HEK293 (cell line): ENCODE measurements around the gene DKK3.

ENCODE experiments used
- CTCF ChIA-PET: fragments of 350-600 bp; formaldehyde crosslinking; extraction: SDS; loops from one replicate; lab custom pipeline; 2021; ENCODE audit warnings: antibody characterized with exemption; lab: Yijun Ruan, JAX
- POLR2A ChIA-PET: fragments of 300-600 bp; formaldehyde crosslinking; extraction: SDS; loops from one replicate; lab custom pipeline; 2020; ENCODE audit warnings: antibody characterized with exemption, inconsistent platforms; lab: Yijun Ruan, JAX
- H3K27ac ChIP-seq: fragments of 200-500 bp; sonication (Bioruptor generic); 2 replicates; pipeline ENCODE4 v1.5.1; 2014; ENCODE audit warnings: low read depth, low read length, control low read depth, inconsistent platforms; ENCODE audit errors: extremely low read depth
- H3K36me3 ChIP-seq, 2 experiments: fragments of 200-500 bp in 1 of 2; sonication (Bioruptor generic) in 1 of 2; 1 replicate in 1 of 2; 2 replicates in 1 of 2; pipeline ENCODE4 v1.5.1; 2014 to 2017; ENCODE audit warnings: inconsistent platforms in 2 of 2, low read length in 2 of 2; ENCODE audit not compliant: control insufficient read depth in 2 of 2, insufficient read depth in 1 of 2
- H3K4me1 ChIP-seq: fragments of 200-500 bp; sonication (Bioruptor generic); 2 replicates; pipeline ENCODE4 v1.5.1; 2014; ENCODE audit warnings: mild to moderate bottlenecking, low read length, inconsistent platforms; ENCODE audit not compliant: control insufficient read depth, insufficient read depth
- H3K4me3 ChIP-seq: 2 replicates; pipeline ENCODE4 v1.5.1; 2011; ENCODE audit warnings: low read depth, mild to moderate bottlenecking, control low read depth, low read length, moderate library complexity
- H3K9me3 ChIP-seq: fragments of 200-500 bp; sonication (Bioruptor generic); 2 replicates; pipeline ENCODE4 v1.5.1; 2014; ENCODE audit warnings: low read depth, low read length, inconsistent platforms; ENCODE audit not compliant: control insufficient read depth, insufficient read depth
- AEBP2 ChIP-seq: fragments of 450-650 bp; formaldehyde crosslinking; IDR thresholded peaks from 2 replicates; pipeline ENCODE4 v1.5.1; 2016; ENCODE audit warnings: missing biosample characterization, missing genetic modification characterization, borderline replicate concordance
- FEZF1 ChIP-seq: fragments of 450-650 bp; formaldehyde crosslinking; IDR thresholded peaks from 2 replicates; pipeline ENCODE4 v1.5.1; 2016; ENCODE audit warnings: missing biosample characterization, missing genetic modification characterization
- PATZ1 ChIP-seq: fragments of 450-650 bp; formaldehyde crosslinking; IDR thresholded peaks from 2 replicates; pipeline ENCODE4 v1.5.1; 2016; ENCODE audit warnings: missing biosample characterization, missing genetic modification characterization
- RBAK ChIP-seq: fragments of 450-650 bp; formaldehyde crosslinking; IDR thresholded peaks from 2 replicates; pipeline ENCODE4 v1.5.1; 2016; ENCODE audit warnings: missing biosample characterization, missing genetic modification characterization
- TSHZ1 ChIP-seq: fragments of 450-650 bp; formaldehyde crosslinking; IDR thresholded peaks from 2 replicates; pipeline ENCODE4 v1.5.1; 2016; ENCODE audit warnings: missing biosample characterization, missing genetic modification characterization, borderline replicate concordance
- YY1 ChIP-seq: fragments of 450-650 bp; formaldehyde crosslinking; IDR thresholded peaks from 2 replicates; pipeline ENCODE4 v1.5.1; 2018; ENCODE audit warnings: missing biosample characterization, missing genetic modification characterization
- ZBTB44 ChIP-seq: fragments of 450-650 bp; IDR thresholded peaks from 2 replicates; pipeline ENCODE4 v1.5.1; 2018; ENCODE audit warnings: missing biosample characterization, mild to moderate bottlenecking, missing genetic modification characterization
- ZEB2 ChIP-seq: fragments of 450-650 bp; formaldehyde crosslinking; IDR thresholded peaks from 2 replicates; pipeline ENCODE4 v1.5.1; 2016; ENCODE audit warnings: missing biosample characterization, missing genetic modification characterization
- ZIC2 ChIP-seq: fragments of 450-650 bp; formaldehyde crosslinking; IDR thresholded peaks from 2 replicates; pipeline ENCODE4 v1.5.1; 2016; ENCODE audit warnings: missing biosample characterization, missing genetic modification characterization
- ZNF138 ChIP-seq: fragments of 450-650 bp; formaldehyde crosslinking; IDR thresholded peaks from 2 replicates; pipeline ENCODE4 v1.5.1; 2016; ENCODE audit warnings: missing biosample characterization, missing genetic modification characterization, borderline replicate concordance
- ZNF211 ChIP-seq: fragments of 450-650 bp; formaldehyde crosslinking; IDR thresholded peaks from 2 replicates; pipeline ENCODE4 v1.5.1; 2016; ENCODE audit warnings: low read depth, missing biosample characterization, missing genetic modification characterization
- ZNF341 ChIP-seq: fragments of 450-650 bp; formaldehyde crosslinking; IDR thresholded peaks from 2 replicates; pipeline ENCODE4; 2016; ENCODE audit warnings: low read depth, missing biosample characterization, missing genetic modification characterization
- ZNF391 ChIP-seq: fragments of 450-650 bp; formaldehyde crosslinking; IDR thresholded peaks from 2 replicates; pipeline ENCODE4 v1.5.1; 2016; ENCODE audit warnings: low read depth, missing biosample characterization, missing genetic modification characterization, borderline replicate concordance
- ZNF394 ChIP-seq: fragments of 450-650 bp; formaldehyde crosslinking; IDR thresholded peaks from 2 replicates; pipeline ENCODE4 v1.5.1; 2016; ENCODE audit warnings: missing biosample characterization, missing genetic modification characterization, mild to moderate bottlenecking, moderate library complexity, borderline replicate concordance
- ZNF521 ChIP-seq: fragments of 450-650 bp; formaldehyde crosslinking; IDR thresholded peaks from 2 replicates; pipeline ENCODE4 v1.5.1; 2017; ENCODE audit warnings: missing biosample characterization, mild to moderate bottlenecking, missing genetic modification characterization
- ZNF530 ChIP-seq: fragments of 450-650 bp; formaldehyde crosslinking; IDR thresholded peaks from 2 replicates; pipeline ENCODE4 v1.5.1; 2016; ENCODE audit warnings: low read depth, missing biosample characterization, missing genetic modification characterization
- ZNF639 ChIP-seq: fragments of 450-650 bp; formaldehyde crosslinking; IDR thresholded peaks from 2 replicates; pipeline ENCODE4 v1.5.1; 2016; ENCODE audit warnings: missing biosample characterization, missing genetic modification characterization

DKK3 gene

GRCh38 chr11:12051287-12051662 is 42.8 kb upstream of the DKK3 start:
- no peak overlapping the region for H3K4me3 ChIP-seq
- no peaks in the 10 kb centered on the region for H3K4me1 ChIP-seq
- H3K36me3 ChIP-seq, result no peaks in the 10 kb centered on the region
- H3K9me3 ChIP-seq, result no peaks in the 10 kb centered on the region
- POLR2A ChIA-PET, result interaction anchor here (0.6 kb wide), 1 partner anchor 222 kb away, joined by 6 read pairs; no protein-coding TSS in a partner anchor
- TF ChIP-seq ZNF394 (tag by site-specific recombination) (no peak), ZEB2 (tag by site-specific recombination) (no peak), RBAK (tag by site-specific recombination) (no peak), ZNF211 (tag by site-specific recombination) (no peak), ZBTB44 (no peak), PATZ1 (tag by site-specific recombination) (no peak), TSHZ1 (tag by site-specific recombination) (no peak)
- no peak overlapping the region for H3K27ac ChIP-seq
- CTCF ChIA-PET, result interaction anchor here (0.6 to 13.1 kb wide), 7 partner anchors 9 to 1325 kb away, joined by 3 to 374 read pairs (median 3); no protein-coding TSS in a partner anchor

- CTCF ChIA-PET, result interaction anchor here (0.6 to 13.1 kb wide), 7 partner anchors 10 to 1324 kb away, joined by 3 to 374 read pairs (median 4); no protein-coding TSS in a partner anchor
- Histone ChIP-seq H3K4me1 (no peaks in the 10 kb centered on the region), H3K9me3 (no peaks in the 10 kb centered on the region)
- TF ChIP-seq ZNF391 (tag by site-specific recombination) (no peak), ZIC2 (tag by site-specific recombination) (peak; percentile 53)
- TF ChIP-seq, all 188 proteins: peak for 1
- Histone ChIP-seq H3K27ac (no peak overlapping the region), H3K4me3 (no peak overlapping the region), H3K36me3 (no peaks in the 10 kb centered on the region)
- POLR2A ChIA-PET, result interaction anchor here (0.6 kb wide), 1 partner anchor 223 kb away, joined by 6 read pairs; no protein-coding TSS in a partner anchor
Measured at GRCh38 chr11:12050470-12051286, 42.3 kb upstream of the DKK3 start.

- ChIA-PET POLR2A (no interaction called here), CTCF (interaction anchor here (0.7 to 13.1 kb wide), 3 partner anchors 169 to 235 kb away, joined by 3 to 374 read pairs (median 79); no protein-coding TSS in a partner anchor)
- Histone ChIP-seq H3K4me3 (no peak overlapping the region), H3K4me1 (no peaks in the 10 kb centered on the region), H3K27ac (no peak overlapping the region), H3K36me3 (no peaks in the 10 kb centered on the region), H3K9me3 (no peaks in the 10 kb centered on the region)
- TF ChIP-seq ZNF639 (tag by site-specific recombination), result no peak
- TF ChIP-seq ZNF521 (tag by site-specific recombination), result no peak
- TF ChIP-seq YY1 (tag by site-specific recombination), result no peak
- no peak for TF ChIP-seq ZNF138
- no peak for TF ChIP-seq FEZF1
- TF ChIP-seq AEBP2 (tag by site-specific recombination), result no peak
- TF ChIP-seq ZNF530 (tag by site-specific recombination), result no peak
- no peak for TF ChIP-seq ZNF341 (tag by site-specific recombination)
- TF ChIP-seq ZIC2 (tag by site-specific recombination), result no peak
Measured at GRCh38 chr11:12048936-12049790, 40.7 kb upstream of the DKK3 start.
